Amniotic stem cell (primary cell): ENCODE data around the gene HOXA1.

Experiments used
- DNase-seq: peaks from one replicate; lab custom pipeline; 2025; lab: John Stamatoyannopoulos, UW

HOXA1 gene

DNA sequence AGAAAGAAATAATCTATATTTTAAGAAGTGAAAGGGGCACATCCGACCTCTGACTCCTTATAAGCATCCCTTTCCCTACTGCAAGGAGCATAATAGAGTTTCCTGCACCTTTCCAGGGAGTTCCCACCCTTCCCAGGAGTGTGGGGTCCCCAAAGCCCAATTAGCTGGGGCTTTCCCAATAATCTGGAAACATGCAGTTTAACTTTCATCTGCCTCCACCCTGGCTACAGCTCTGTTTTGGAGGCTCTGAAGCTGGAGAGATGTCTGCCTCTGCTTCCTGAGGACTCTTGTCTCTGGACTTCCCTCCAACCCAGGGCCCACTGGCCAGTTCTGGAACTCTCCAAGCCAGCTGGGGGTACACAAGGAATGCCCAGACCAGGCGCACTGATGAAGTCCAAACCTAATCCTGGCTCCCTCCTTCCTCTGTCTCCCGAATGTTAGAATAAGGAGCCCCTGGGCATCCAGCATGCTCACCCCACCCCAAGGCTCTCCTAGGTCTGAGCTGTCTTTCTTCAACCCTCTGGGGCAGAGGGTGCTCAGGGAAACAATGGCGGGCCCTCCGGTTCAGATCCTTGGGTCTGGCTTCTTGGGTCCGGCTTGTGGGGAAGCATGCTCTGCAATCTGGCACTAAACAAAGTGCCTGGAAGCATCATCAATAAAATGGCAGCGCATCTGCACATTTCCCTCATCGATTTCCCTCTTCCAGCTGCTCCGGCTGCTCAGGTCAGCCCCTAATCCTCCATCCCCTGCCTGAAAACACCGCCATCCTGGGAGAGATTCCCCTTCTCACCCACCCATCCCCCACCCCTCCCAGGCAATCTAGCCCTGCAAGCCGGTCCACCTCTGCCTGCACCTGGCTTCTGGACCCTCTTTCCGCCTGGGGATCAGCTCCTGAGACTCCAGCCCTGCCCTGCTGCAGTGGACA lies 21.4 kb upstream of the HOXA1 start:
- DNase-seq: no peak

DNA sequence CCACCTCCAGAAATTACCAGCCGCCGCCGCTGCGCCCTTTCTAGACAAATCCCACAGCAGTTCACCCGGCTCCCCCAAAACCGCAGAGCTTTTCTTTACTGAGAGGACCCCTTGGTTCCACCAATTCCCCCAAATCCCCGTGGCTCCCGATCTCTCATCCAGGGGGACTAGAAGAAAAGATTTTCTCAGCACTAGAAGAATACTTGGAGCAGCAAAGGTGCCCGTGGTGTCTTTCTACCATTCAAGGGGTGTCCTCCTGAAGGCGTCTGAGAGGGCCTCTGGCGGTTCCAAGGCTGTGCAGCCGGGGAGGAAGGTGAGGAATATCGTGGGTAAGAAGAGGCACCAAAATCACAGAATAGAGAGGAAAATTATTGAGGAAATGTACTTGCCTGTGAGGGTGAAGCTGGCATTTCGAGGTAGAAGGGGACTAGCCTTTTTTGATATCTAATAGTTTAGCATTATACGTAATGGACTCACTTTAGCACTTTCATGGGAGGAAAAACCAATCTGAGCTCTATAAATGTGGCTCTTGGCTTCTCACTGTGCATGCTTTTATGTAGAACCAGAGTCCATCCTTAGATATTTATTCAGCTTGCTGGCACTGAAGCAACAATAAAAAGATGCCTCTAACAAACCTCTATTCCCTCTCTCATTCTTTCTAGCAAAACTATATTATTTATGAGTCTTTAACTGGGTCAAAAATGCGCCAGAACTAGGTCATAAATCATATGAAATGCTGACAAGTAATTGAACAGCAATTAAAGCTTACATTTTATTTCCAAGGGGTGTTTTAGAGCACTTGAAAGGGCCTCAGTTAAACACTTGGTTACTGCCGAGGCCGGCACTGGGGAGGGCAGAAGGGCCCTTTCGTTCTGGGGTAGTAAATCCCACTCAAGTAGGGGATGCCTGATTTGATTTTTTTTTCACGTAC lies 20.5 kb upstream of the HOXA1 start:
- DNase-seq: no peak

DNA sequence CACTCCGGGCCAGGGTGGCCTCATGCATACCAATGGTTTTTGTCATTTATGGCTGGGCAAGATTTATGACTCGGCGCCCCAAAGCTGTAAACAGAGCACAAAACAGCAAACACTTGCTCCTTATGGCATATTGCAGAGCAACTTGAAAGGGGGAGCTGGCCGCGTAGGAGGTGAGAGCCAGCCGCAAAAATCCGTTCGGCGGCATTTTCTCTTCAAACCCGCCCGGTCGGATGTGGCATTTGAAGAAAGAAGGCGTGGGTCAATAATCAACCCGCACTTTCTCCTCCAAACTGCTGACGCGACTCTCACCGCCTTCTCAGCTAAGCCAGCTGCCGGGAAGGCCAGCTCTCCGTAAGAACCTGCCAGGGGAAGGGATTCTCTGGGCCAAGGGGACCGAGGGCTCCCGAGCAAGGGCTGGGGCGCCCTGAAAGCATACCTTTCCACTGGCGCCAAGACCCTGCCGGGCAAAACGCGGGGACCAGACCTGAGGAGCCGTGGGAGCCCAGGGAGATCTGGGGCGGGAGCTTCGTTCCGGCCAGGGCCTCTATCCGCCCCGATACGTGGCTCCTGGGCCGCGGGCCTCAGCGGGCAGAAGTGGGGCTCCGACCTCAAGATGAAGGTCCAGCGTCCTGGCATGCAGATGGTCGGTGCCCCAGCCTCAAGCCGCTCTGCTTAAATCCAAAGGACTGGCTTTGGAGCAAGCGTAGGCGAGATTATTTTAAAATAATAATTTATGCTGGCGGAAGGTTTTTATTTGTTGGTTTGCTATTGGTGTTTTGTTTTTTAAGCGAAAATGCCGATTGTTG lies 19.6 kb upstream of the HOXA1 start:
- no peak for DNase-seq

DNA sequence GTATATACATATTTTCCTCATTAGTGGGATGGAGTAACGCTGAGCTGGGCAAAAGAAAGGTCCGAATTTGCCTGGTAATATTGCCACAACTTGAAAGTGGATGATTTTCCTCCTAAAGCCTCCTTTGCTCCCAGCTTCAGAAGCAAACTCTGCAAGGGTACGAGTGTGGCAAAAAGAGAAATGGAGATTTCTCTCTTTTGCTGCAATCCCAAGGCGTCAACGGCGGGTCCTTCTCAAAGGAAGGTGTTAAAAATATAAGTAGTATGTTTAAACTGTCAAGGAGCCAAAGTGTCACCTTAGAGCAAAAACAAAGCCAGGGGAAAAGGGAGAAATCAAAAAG lies 19.1 kb upstream of the HOXA1 start:
- DNase-seq: no peak

DNA sequence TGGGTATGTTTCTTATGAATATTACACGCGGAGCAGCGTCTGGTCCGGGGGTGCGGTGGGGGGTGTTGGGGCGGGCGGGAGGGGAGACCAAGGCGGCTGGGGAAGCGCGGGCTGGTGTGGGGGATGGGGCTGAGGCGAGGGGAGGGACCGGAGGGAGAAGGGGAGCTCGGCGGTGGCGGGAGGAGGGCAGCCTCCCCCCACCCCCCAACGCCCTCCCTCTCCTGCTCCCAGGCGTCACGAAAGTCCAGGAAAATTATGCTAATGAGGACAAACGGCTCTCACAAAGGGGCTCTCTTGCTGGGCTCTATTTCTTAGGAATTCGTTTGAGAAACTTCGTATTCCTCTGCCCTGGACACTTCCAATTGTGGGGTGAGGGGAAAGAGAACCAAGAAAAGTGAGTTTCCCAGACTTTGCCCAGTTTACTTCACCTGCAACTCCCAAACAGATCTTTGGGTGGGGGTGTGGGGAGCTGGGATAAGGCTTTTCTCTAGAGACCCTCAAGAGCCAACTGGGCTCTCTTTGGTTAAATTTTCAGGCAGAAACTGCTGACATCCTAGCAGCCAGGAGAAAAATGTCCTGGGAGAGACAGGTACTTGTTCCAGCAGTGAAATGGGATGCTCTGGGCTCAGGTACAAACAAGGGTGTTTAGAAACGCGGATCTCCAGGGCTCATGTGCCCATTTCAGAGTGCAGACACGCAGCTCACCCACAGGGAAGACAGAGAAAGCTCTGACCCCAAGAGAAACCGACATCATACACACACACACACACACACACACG lies 18.4 kb upstream of the HOXA1 start:
- no peak for DNase-seq

DNA sequence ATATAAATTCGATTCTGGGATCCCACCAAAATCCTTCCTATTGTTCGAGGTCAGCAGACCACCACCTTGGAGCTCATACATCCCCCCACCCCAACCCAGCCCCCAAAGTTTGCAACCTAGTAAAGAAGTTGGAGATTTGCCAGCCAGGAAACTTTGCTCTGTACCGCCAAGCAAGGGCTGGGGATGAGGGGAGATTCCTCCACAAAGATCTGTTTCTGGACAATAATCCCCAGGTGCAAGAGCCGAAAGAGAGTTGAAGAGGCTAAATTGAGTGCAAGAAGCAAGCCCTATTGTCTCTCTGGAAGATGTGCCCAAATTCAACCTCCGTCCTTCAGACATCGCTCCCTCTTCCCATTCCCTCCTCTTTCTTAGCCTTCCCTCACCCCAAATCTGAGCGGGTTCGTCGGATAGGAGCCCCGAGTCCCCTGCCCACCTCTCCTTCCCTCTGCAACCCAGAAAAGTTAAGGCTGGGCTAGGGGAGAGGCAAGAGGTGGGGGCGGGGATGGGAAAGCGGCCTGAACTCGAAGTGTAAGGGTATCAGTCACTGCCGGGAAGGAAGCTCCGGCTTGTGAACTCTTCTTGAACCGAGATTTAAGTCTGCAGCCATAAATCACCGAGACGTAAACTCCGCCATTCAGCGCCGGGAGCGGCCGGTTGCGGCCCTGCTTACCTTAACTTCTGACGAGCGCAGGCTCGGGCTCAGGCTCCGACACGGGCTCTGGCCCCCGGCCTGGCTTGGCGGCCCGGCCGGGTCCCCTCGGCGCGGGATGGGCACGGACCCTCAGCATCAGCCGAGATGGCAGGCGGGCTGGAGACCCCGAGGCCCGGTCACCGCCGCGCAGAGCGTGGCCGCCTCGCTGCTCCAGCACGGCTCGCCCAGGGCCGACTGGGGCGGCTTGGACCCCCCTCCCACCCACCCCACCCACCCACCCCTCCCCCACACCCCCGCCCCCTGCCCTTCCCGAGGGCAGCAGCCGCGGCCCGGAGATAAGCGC lies 17.5 kb upstream of the HOXA1 start:
- no peak for DNase-seq

DNA sequence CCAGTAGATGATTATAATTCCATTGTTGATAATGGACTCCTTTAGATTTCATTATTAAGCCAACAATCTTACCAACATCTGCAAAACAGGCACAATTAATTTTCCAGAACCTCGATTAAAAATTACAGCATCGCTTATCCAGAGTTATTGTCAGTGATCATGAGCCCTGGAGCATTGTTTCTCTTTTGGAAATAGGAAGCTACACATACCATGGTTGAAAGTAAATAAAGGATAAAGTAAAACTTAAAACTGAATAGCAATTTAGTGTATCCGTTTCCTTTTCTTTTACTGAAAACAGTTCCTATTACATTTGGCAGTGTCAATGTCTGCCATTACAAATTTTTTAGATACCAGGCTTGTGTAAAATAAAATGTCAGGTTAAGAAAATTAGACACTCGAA lies 16.6 kb upstream of the HOXA1 start:
- DNase-seq: no peak

DNA sequence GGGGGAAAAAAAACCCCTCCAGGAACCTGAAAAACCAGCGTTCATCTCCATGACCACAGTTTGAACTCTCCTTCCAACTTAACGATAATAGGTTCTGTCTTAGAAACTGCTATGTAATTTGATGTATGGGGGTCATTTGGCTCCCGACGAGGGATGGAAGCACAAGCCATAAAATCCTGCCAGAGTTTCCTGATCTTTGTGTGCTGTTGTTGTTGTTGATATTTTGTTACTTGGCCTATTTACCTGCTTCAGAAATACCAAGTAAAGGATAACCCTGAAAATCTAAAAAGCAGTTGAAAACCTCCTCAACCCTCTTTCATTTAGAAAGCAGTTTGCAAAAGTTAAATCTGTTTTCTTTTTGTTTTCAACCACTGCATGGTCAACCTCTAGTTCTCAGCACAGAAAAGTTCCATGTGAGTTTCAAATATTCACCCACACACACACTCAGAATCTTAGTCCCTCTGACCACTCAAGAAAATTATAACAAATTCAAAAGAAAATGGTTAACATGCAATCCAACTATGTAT lies 16.0 kb upstream of the HOXA1 start:
- no peak for DNase-seq

DNA sequence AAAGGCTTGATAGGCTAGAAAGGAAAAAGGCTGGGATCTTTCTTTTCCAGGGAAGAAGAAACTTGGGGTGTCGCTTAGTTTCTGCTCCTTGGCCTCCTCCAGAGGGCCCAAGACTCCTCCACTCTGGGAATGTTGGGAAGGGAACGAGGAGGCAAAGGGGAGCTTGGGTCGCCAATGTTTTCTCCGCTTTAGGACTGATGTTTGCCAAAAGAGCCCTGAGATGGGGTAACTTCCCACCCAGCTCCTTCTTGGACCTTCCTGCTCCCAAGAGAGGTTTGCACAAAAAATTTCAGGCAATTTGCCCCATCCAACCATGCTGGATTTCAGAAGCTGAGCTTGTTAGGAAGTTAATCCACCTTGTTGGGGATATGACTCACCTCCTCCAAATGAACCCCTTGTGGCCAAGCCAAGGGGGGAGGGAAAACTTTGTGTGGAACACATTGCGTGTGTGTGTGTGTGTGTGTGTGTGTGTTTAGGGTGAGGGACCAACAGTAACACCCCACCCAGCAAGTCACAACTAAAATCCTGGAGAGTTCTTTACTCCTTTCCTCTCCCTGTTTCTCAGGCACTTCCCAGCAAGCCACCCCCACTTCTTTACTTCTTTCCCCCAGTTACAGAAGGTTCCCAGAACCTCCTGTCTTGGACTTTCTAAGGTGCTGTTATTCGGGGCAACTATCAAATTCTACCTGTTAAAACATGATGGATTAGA lies 15.4 kb upstream of the HOXA1 start:
- DNase-seq: no peak

DNA sequence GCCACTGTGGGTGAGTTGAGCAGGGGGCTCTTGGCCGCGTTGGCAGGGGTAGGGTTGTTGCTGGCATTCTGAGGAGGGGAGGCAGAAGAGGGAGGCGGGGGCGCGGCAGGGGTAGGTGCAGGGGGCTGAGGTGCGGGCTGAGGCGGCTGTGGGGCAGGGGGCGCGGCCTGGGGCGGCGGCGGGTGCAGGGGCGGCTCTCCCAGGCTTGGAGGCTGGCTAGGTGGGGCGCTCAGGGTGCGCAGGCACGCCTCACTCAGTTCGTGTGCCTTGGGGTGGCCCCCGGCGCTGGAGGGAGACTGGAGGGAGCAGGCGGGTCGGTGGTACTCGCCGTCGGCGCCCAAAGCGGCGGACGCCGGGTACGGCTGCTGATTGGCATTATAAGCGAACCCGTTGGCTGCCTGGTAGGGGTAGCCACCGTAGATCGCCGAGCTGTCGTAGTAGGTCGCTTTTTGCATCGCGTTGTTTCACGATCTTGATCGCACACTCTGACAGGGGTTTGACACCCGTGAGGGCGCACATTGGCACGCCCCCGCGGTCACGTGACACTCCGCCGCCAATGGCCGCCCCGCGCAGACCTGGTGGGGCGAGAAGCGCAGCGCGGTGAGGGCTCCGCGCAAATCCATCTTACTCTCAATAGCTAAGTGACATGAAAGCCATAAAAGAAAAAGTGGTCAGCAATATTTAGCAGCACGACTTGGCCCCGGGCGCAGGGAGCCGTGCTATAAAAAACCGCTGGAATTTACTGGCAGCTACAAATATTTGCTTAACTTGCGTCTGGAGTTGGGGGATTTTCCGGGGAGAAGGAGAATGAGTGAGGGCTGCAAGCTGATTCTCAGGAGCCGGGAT lies 14.6 kb upstream of the HOXA1 start:
- no peak for DNase-seq

DNA sequence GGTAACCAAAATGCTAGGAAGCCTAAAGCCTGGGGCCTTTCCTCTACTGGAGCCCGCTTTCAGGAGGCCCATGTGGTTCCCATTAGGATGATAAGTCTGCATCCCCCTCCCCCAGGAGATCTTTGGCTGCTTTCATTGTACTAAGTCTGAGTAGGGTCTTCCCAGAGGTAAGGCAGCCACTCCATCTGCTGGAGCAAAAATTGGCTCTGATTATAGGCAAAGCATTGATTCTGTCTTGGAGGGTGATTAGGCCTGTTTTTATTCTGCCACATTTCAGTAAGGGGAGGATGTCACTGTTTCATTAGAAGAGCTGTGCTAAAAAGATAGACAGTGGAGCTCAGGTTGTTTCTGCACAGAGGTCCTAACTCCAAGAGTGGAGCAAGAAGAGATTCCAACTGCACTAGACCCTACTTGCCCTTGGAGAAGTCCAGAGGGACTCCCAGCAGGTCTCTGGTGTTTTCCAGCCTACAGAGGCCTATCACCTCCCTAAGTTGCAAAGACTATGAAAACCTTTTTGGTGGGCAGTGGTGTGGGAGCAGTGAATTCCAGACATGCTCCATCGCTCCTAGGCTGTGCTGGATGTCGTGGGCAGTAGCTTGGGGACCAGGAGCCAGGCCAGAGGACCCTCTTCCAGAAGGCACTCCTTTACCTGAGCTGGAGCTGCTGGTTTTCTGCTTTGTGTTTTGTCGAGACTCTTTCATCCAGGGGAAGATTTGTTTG lies 13.8 kb upstream of the HOXA1 start:
- no peak for DNase-seq

DNA sequence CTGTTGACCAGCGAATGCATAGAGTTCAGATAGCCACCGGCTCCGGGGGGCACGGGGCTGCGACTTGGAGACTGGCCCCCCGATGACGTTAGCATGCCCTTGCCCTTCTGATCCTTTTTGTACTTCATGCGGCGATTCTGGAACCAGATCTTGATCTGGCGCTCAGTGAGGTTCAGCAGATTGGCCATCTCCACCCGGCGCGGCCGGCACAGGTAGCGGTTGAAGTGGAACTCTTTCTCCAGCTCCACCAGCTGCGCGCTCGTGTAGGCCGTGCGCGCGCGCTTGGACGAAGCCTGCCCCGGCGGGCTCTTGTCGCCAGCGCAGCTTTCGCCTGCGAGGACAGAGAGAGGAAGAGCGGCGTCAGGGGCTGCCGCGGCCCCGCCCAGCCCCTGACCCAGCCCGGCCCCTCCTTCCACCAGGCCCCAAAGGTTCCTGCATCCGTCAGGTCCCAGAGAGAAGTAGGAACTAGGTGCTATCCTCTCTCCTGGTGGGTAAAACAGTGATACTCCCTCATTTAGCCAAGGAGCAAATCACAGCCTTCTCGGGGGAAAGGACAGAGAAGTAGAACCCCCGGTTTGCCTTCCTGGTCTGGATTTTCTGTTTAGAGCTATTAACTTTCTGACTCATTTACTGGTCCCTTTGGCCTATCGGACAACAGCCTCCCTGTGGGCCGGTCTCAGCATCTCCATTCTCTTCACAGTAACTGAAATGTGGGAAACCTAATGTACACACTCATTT lies 12.8 kb upstream of the HOXA1 start:
- DNase-seq: no peak

DNA sequence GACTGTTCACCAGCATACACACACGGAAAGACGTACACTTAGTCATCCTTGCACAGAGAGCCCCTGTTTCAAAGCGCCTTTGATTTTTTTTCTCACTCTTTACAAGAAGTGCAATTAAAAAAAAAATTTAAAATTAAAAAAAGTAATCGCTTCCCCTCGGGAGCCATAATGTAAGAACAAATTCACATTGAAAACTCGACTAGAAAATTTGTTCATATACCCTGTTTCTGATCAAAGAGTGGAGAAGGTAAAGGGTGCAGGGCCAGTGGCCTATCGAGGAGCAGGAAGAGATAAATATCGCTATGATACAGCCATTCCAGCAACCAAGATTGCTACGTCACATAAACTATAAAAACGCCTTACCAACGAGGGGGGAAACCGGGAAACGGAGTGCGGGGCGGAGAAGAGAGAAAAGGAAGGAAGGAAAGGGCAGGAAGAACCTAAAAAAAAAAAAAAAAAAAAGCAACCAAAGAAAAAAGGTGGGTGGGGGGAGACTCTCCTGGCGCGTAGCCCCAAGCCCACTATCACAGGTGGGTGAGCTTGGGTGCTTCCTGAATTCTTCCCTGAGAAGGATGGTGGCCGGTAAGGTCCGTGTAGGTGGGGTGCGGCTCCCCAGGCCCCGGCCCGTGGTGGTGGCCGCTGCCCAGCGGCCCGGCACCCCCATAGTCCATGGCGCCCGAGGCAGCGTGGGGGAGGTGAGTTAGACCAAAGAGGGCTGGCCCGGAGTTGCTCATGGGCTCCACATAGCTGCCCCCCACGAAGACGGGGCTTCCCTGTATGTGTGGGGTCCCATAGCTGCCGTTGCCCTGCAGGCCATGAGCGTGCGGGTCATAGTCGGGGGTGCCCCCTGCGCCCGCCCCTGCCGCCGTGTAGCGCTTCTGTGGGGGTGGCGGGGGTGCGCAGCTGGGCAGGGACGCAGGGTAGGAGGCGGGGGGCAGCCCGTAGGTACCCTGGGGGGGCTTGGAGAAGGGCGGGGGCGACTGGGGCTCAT lies 11.9 kb upstream of the HOXA1 start:
- DNase-seq: no peak

DNA sequence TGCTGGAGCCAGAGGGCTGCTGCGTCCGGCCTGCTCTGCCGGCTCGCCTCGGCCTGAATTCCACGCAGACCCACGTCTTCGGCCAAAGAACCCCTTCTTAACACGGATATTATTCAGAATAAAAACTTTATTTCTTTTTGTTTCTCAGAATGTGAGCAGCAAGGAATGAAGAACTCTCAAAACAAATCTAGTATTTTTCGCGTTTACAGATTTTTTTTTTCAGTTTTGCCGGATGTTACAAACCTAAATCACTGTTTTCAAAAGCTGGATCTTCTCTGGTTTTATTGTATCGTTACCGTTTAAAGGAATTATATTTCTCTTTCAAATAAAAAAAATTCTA lies 11.1 kb upstream of the HOXA1 start:
- DNase-seq: no peak

DNA sequence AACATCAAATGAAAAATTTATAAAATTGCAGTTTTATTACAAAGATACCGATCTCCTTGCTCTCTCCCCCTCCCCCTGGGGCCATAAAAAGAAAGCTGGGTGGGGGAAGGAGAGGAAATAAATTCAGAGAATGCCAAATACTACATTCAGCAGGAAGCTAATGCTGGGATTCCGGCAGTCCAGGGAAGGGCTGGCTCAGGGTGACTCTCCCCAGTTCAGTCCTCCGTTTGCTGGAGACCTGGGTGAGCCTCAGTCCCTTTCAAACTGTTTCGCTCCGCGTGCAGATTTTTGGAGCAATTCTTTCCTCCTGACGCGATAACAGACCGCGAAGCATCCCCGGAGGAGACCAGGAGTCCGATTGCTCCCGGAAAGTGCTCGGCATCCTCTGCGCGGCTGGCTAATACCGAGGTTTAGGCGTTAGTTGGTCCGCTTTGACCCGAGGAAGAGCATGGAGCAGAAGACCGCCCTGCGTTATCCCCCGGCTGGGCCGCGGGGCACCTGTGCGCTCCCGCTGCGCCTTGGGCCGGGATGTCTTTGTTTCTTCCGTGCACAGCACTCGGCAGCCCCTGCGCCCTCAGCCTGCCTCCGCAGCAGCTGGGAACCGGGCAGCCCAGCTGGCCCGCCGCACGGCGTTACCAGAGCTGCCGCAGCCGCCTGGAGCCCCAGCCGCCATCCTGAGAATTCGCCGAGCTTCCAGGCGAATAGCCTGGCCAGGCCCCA lies 10.5 kb upstream of the HOXA1 start:
- DNase-seq: no peak
